ENCODE data around the gene ATG2B. TPM values are rescaled to one million over a fixed set of nuclear protein-coding genes. Genes with fewer than 3 reads are reported as not detected.

The ATG2B gene
- total and polyA plus RNA-seq, 2 experiments from 2014 or later, result 3.9 to 18.2 TPM

DNA sequence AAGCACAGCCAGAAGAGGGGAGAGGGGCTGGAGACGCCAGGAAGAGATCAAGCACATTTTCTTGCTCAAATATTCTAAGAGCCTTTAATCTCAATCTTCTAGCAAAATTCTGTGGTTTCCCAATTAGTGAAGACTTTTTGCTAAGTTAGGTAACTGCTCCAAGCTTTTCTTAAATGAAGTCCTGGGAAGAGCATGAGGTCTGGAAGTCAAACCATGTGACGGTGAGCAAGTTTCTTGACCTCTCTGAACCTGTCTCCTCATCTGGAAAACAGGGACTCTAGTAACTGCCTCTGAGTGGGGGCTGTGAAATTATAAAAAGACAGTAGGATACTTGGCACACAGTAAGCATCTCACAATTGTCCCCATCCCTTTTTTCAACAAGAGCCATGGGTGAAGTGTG is 83.0 kb downstream of the ATG2B start:
- DNase-seq (ENCODE audit: low read depth in 1 of 2, low spot score in 1 of 2), result no peak
- H3K4me1 ChIP-seq (ENCODE audit: low read depth), result peaks cover 11% of the 10 kb centered on the region
- no peak overlapping the region for H3K4me3 ChIP-seq
- H3K36me3 ChIP-seq, result no peaks in the 10 kb centered on the region
- no peaks in the 10 kb centered on the region for H3K27me3 ChIP-seq
- TF ChIP-seq, protein P1, sequence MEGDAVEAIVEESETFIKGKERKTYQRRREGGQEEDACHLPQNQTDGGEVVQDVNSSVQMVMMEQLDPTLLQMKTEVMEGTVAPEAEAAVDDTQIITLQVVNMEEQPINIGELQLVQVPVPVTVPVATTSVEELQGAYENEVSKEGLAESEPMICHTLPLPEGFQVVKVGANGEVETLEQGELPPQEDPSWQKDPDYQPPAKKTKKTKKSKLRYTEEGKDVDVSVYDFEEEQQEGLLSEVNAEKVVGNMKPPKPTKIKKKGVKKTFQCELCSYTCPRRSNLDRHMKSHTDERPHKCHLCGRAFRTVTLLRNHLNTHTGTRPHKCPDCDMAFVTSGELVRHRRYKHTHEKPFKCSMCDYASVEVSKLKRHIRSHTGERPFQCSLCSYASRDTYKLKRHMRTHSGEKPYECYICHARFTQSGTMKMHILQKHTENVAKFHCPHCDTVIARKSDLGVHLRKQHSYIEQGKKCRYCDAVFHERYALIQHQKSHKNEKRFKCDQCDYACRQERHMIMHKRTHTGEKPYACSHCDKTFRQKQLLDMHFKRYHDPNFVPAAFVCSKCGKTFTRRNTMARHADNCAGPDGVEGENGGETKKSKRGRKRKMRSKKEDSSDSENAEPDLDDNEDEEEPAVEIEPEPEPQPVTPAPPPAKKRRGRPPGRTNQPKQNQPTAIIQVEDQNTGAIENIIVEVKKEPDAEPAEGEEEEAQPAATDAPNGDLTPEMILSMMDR (IDR thresholded peaks at IDR 0.05; ENCODE audit: low read depth, low read length), result no peak
- H3K27ac ChIP-seq, result no peak overlapping the region
- H3K9me3 ChIP-seq (ENCODE audit: low read depth), result no peaks in the 10 kb centered on the region

DNA sequence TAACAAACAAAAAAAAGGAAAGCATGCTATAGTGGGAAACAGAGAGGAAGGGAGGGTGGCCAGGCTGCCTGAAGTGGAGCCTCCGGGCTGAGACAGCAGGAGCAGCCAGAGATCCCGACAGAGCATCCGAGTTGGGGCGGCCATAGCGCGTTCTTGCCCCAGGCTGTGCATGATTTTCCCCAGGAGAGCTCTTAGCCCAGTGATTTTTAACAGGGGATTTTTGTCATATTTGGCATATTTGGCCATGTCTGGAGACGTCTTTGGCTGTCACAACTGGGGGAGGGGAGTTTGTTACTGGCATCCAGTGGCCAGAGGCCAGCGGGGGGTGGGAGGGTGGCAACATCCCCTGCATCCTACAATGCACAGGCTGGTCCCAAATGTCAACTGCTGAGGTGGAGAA is 83.6 kb downstream of the ATG2B start:
- H3K27me3 ChIP-seq, result no peaks in the 10 kb centered on the region
- H3K27ac ChIP-seq, result no peak overlapping the region
- H3K4me3 ChIP-seq, result no peak overlapping the region
- no peaks in the 10 kb centered on the region for H3K36me3 ChIP-seq
- H3K9me3 ChIP-seq (ENCODE audit: low read depth), result no peaks in the 10 kb centered on the region
- H3K4me1 ChIP-seq (ENCODE audit: low read depth), result peaks cover 11% of the 10 kb centered on the region
- no peak for DNase-seq (ENCODE audit: low read depth in 1 of 2, low spot score in 1 of 2)
- TF ChIP-seq, protein P1 (IDR thresholded peaks at IDR 0.05; ENCODE audit: low read depth, low read length), result no peak

DNA sequence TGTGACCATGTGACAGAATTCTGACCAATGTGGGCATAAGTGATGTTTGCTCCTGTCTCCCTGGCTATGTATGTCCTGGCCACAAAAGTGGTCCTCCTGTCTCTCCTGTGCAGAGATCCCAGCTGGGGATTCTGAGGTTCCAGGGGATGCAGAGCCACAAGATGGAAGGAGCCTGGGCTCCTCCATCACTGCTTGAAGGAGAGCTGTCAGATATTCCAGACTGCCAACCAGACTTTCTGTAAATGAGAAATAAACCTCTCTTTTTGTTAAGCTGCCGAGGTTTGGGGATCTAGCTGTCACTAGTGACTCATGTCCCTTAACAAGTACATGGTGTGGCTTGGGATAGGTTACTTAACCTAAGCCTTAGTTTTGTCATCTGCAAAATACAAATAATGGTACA is 85.3 kb downstream of the ATG2B start:
- H3K27ac ChIP-seq, result no peak overlapping the region
- DNase-seq (ENCODE audit: low read depth in 1 of 2, low spot score in 1 of 2), result no peak
- H3K4me1 ChIP-seq (ENCODE audit: low read depth), result peaks cover 17% of the 10 kb centered on the region
- H3K36me3 ChIP-seq, result no peaks in the 10 kb centered on the region
- H3K27me3 ChIP-seq, result no peaks in the 10 kb centered on the region
- H3K4me3 ChIP-seq, result no peak overlapping the region
- H3K9me3 ChIP-seq (ENCODE audit: low read depth), result no peaks in the 10 kb centered on the region
- TF ChIP-seq, protein P1 (IDR thresholded peaks at IDR 0.05; ENCODE audit: low read depth, low read length), result no peak

DNA sequence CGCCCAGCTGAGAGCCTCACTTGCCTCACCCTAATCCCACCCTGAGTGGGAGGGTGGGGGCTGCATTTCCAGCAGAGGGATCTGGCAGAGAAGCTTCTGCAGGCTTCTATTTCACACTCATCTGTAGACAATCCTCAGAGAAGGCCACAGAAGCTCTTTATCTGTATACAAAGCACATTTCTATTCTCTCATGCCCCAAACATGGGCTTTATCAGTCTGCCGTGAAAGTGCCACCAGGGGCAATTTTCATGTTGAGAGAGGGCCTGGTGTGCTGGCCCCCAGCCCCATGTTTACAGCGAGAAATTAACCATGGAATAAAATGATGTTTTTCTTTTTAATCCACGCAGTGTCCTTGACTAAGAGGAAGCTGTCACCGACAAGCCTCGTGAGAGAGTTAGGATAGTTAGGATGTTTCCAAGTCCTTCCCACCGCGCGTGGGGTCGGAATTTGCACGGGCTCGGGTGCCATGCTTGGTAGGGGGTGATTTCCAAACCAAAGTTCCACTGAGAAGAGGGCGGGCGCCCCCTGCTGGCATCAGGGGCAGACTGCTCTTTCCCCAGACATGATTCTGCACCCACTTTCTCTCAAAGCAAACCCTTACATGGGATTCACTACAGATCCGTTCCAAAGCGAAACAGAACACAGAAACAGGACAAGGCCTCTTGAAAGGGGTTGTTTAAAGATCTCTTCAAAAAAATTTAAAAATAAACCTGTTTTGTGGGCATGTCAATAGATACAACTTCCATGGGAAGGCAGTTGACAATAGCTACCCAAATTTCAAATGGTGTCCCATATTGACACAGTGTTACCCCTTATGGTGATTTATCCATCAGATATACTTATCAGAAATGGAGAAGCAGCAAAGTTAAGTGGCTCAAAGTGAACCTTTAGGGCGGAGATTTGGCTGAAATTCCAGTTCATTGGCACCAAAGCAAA is 87.7 kb downstream of the ATG2B start:
- Histone ChIP-seq H3K4me1 (ENCODE audit: low read depth) (peaks cover 17% of the 10 kb centered on the region), H3K9me3 (ENCODE audit: low read depth) (no peaks in the 10 kb centered on the region), H3K27me3 (no peaks in the 10 kb centered on the region), H3K27ac (no peak overlapping the region), H3K36me3 (no peaks in the 10 kb centered on the region), H3K4me3 (no peak overlapping the region)
- TF ChIP-seq, protein P1 (IDR thresholded peaks at IDR 0.05; ENCODE audit: low read depth, low read length), result peak; percentile 93
- peak; percentile 86 to 89 for DNase-seq (ENCODE audit: low read depth in 1 of 2, low spot score in 1 of 2)

DNA sequence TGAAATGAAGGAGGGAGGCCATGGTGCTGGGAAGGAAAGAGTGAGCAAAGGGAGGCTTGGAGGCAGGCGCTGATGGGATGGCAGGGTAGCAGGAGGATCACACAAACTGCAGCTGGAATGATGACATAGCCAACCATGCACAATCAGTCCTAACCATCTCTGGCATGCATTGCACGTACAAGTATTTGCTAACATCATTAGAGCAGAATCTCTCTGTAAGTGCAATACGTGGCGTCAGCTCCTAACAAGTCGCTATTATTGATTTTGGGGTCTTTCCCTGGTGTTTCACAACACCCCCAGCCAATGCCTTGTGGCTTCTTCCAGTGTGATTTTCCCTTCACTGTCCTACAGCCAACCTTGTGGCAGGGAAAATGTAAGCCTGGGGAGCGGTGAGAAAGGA is 88.6 kb downstream of the ATG2B start:
- Histone ChIP-seq H3K36me3 (no peaks in the 10 kb centered on the region), H3K4me1 (ENCODE audit: low read depth) (peaks cover 17% of the 10 kb centered on the region), H3K27me3 (no peaks in the 10 kb centered on the region), H3K4me3 (no peak overlapping the region), H3K9me3 (ENCODE audit: low read depth) (no peaks in the 10 kb centered on the region), H3K27ac (no peak overlapping the region)
- TF ChIP-seq, protein P1 (IDR thresholded peaks at IDR 0.05; ENCODE audit: low read depth, low read length), result no peak
- peak in 1 of 2 donors; percentile 82 for DNase-seq (ENCODE audit: low read depth in 1 of 2, low spot score in 1 of 2)
